ENCODE results near the gene BLTP2.
"Not testable (repeated sequence)": the region's sequence is repeated elsewhere in the genome, so short reads cannot be mapped to it uniquely, and the experiment has no call there.

DNA sequence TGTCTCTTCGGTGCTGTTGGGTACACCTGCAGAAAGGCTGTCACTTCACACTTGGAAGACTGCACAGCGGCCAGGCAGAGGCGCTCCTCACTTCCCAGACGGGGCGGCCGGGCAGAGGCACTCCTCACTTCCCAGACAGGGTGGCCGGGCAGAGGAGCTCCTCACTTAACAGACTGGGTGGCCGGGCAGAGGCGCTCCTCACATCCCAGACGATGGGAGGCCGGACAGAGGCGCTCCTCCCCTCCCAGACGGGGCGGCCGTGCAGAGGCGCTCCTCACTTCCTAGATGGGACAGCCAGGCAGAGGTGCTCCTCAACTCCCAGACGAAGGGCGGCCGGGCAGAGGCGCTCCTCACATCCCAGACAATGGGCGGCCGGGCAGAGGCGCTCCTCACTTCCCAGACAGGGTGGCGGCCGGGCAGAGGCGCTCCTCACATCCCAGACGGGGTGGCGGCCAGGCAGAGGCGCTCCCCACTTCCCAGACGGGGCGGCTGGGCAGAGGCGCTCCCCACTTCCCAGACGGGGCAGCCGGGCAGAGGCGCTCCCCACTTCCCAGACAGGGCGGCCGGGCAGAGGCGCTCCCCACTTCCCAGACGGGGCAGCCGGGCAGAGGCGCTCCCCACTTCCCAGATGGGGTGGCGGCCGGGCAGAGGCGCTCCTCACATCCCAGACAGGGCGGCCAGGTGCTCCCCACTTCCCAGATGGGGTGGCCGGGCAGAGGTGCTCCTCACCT is 14.0 kb upstream of the BLTP2 start:
- TF ChIP-seq, protein P1, sequence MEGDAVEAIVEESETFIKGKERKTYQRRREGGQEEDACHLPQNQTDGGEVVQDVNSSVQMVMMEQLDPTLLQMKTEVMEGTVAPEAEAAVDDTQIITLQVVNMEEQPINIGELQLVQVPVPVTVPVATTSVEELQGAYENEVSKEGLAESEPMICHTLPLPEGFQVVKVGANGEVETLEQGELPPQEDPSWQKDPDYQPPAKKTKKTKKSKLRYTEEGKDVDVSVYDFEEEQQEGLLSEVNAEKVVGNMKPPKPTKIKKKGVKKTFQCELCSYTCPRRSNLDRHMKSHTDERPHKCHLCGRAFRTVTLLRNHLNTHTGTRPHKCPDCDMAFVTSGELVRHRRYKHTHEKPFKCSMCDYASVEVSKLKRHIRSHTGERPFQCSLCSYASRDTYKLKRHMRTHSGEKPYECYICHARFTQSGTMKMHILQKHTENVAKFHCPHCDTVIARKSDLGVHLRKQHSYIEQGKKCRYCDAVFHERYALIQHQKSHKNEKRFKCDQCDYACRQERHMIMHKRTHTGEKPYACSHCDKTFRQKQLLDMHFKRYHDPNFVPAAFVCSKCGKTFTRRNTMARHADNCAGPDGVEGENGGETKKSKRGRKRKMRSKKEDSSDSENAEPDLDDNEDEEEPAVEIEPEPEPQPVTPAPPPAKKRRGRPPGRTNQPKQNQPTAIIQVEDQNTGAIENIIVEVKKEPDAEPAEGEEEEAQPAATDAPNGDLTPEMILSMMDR (IDR thresholded peaks at IDR 0.05) = not testable (repeated sequence)
- not testable (repeated sequence) for TF ChIP-seq POLR2A (IDR thresholded peaks at IDR 0.05); EP300 (IDR thresholded peaks at IDR 0.05; ENCODE audit: low read depth); POLR2AphosphoS5 (IDR thresholded peaks at IDR 0.05)

Data from transverse colon (tissue), 4 donors.